HepG2 (cell line): Measurements from ENCODE around the gene RAB33B. TPM values are rescaled to one million over a fixed set of nuclear protein-coding genes. Genes with fewer than 3 reads are reported as not detected.

Experiments
- CC2D1A ChIP-seq: sonication (generic); formaldehyde crosslinking; IDR thresholded peaks from 2 replicates; pipeline ENCODE4 v1.8.1; 2023; ENCODE audit warnings: mild to moderate bottlenecking, missing genetic modification reagents
- FOXP1 ChIP-seq, 2 experiments: fragments of 450-650 bp in 1 of 2; IDR thresholded peaks; 2 replicates each; pipeline ENCODE4 v1.6.1; 2017 to 2018; ENCODE audit warnings: antibody characterized with exemption in 1 of 2
- HNRNPK ChIP-seq: fragments of 200-400 bp; formaldehyde crosslinking; IDR thresholded peaks from 2 replicates; pipeline ENCODE4 v1.6.1; 2018; ENCODE audit warnings: low read length, low read depth, moderate library complexity, mild to moderate bottlenecking; ENCODE audit not compliant: poor library complexity, severe bottlenecking
- HOXA3 ChIP-seq: sonication (generic); formaldehyde crosslinking; IDR thresholded peaks from 2 replicates; pipeline ENCODE4 v1.5.0; 2020; ENCODE audit warnings: missing genetic modification reagents
- KAT8 ChIP-seq: IDR thresholded peaks from 2 replicates; pipeline ENCODE4 v1.6.1; 2016; ENCODE audit warnings: missing genetic modification reagents, missing compliant biosample characterization
- KLF16 ChIP-seq, 2 experiments: sonication (generic) in 1 of 2; formaldehyde crosslinking in 1 of 2; IDR thresholded peaks; 2 replicates each; pipeline versions ENCODE4 v1.6.1 to v1.8.0; 2016 to 2023; ENCODE audit warnings: missing genetic modification reagents in 2 of 2, missing compliant biosample characterization in 1 of 2
- KLF6 ChIP-seq: IDR thresholded peaks from 2 replicates; pipeline ENCODE4 v1.8.0; 2016; ENCODE audit warnings: missing biosample characterization, missing genetic modification reagents
- MATR3 ChIP-seq: sonication (generic); formaldehyde crosslinking; IDR thresholded peaks from 2 replicates; pipeline ENCODE4 v1.4.0; 2020; ENCODE audit warnings: missing genetic modification reagents
- MIER2 ChIP-seq: IDR thresholded peaks from 2 replicates; pipeline ENCODE4 v1.6.1; 2016; ENCODE audit warnings: missing biosample characterization, missing genetic modification reagents
- NCOA5 ChIP-seq: sonication (generic); formaldehyde crosslinking; IDR thresholded peaks from 2 replicates; pipeline ENCODE4 v1.4.0; 2020; ENCODE audit warnings: missing genetic modification reagents
- NPAS2 ChIP-seq: sonication (generic); formaldehyde crosslinking; IDR thresholded peaks from 2 replicates; pipeline ENCODE4 v1.8.0; 2022; ENCODE audit warnings: mild to moderate bottlenecking, missing genetic modification reagents, borderline replicate concordance
- SALL2 ChIP-seq: sonication (generic); formaldehyde crosslinking; IDR thresholded peaks from 2 replicates; pipeline ENCODE4 v1.8.1; 2023; ENCODE audit warnings: mild to moderate bottlenecking, missing genetic modification reagents, inconsistent platforms
- SKIL ChIP-seq: sonication (generic); formaldehyde crosslinking; IDR thresholded peaks from 2 replicates; pipeline ENCODE4 v1.8.0; 2022; ENCODE audit warnings: missing genetic modification reagents, mild to moderate bottlenecking, moderate library complexity, borderline replicate concordance
- ZNF225 ChIP-seq: sonication (generic); formaldehyde crosslinking; IDR thresholded peaks from 2 replicates; pipeline ENCODE4 v1.4.0; 2020; ENCODE audit warnings: mild to moderate bottlenecking, missing genetic modification reagents
- ZNF260 ChIP-seq: sonication (generic); formaldehyde crosslinking; IDR thresholded peaks from 2 replicates; pipeline ENCODE4 v1.4.0; 2020; ENCODE audit warnings: missing genetic modification reagents, low read depth, mild to moderate bottlenecking, borderline replicate concordance
- ZNF432 ChIP-seq: sonication (generic); formaldehyde crosslinking; IDR thresholded peaks from 2 replicates; pipeline ENCODE4 v1.5.0; 2020; ENCODE audit warnings: missing genetic modification reagents, mild to moderate bottlenecking, borderline replicate concordance
- ZNF564 ChIP-seq: sonication (generic); formaldehyde crosslinking; IDR thresholded peaks from 2 replicates; pipeline ENCODE4 v1.8.1; 2023; ENCODE audit warnings: mild to moderate bottlenecking, missing genetic modification reagents
- ZNF570 ChIP-seq: sonication (generic); formaldehyde crosslinking; IDR thresholded peaks from 2 replicates; pipeline ENCODE4 v1.4.0; 2020; ENCODE audit warnings: mild to moderate bottlenecking, missing genetic modification reagents, borderline replicate concordance
- ZNF75D ChIP-seq: sonication (generic); formaldehyde crosslinking; IDR thresholded peaks from 2 replicates; pipeline ENCODE4 v1.8.1; 2023; ENCODE audit warnings: missing genetic modification reagents, mild to moderate bottlenecking, borderline replicate concordance
- ZNF766 ChIP-seq: sonication (generic); formaldehyde crosslinking; IDR thresholded peaks from 2 replicates; pipeline ENCODE4 v1.5.0; 2020; ENCODE audit warnings: missing genetic modification reagents, borderline replicate concordance
- ZNF878 ChIP-seq: sonication (generic); formaldehyde crosslinking; IDR thresholded peaks from 2 replicates; pipeline ENCODE4 v1.8.1; 2023; ENCODE audit warnings: mild to moderate bottlenecking, missing genetic modification reagents, moderate library complexity
- polyA plus RNA-seq, 8 experiments: library from polyadenylated mRNA; depleted of rRNA in 3 of 8; stranded (reverse) in 7 of 8; unstranded in 1 of 8; fragments of >200 nt; fragmentation: Illumina TruSeq in 4 of 8; extraction: Trizol in 4 of 8; gene quantifications; 2 replicates each; pipeline versions ENCODE4 v1.2.1 to v1.2.3, GENCODE V29; 2011 to 2016; ENCODE audit warnings: low read depth in 4 of 8, missing spikeins in 1 of 8, mixed read lengths in 1 of 8; ENCODE audit not compliant: insufficient read depth in 1 of 8
- total RNA-seq, 5 experiments: library from RNA; depleted of rRNA; stranded (reverse); fragments of >200 nt; fragmentation: Illumina TruSeq; extraction: Trizol; gene quantifications; 2 replicates each; pipeline ENCODE4 v1.2.3, GENCODE V29; 2016; ENCODE audit warnings: low read depth in 1 of 5
- TF ChIP-seq, protein P1 (sequence below): sonication (generic); formaldehyde crosslinking; IDR thresholded peaks from 2 replicates; pipeline ENCODE4 v1.8.1; 2023; ENCODE audit warnings: mild to moderate bottlenecking, inconsistent platforms, moderate library complexity, missing genetic modification reagents, borderline replicate concordance
- TF ChIP-seq, protein P2 (sequence below): sonication (generic); formaldehyde crosslinking; IDR thresholded peaks from 2 replicates; pipeline ENCODE4 v1.4.0; 2020; ENCODE audit warnings: missing genetic modification reagents, borderline replicate concordance
- TF ChIP-seq, protein P3 (sequence below): sonication (generic); formaldehyde crosslinking; IDR thresholded peaks from 2 replicates; pipeline ENCODE4 v1.5.1; 2020; ENCODE audit warnings: mild to moderate bottlenecking, missing genetic modification reagents, moderate library complexity

Gene RAB33B
- total and polyA plus RNA-seq, 2 of the 13 experiments (the other 11 are each of a cell fraction or from before 2014, with no cell fraction given): 7.6 to 8.1 TPM

- TF ChIP-seq, protein P1, sequence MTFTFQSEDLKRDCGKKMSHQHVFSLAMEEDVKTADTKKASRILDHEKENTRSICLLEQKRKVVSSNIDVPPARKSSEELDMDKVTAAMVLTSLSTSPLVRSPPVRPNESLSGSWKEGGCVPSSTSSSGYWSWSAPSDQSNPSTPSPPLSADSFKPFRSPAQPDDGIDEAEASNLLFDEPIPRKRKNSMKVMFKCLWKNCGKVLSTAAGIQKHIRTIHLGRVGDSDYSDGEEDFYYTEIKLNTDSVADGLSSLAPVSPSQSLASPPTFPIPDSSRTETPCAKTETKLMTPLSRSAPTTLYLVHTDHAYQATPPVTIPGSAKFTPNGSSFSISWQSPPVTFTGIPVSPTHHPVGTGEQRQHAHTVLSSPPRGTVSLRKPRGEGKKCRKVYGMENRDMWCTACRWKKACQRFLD (CRISPR knock-in tag): no peak
- TF ChIP-seq, protein P2, sequence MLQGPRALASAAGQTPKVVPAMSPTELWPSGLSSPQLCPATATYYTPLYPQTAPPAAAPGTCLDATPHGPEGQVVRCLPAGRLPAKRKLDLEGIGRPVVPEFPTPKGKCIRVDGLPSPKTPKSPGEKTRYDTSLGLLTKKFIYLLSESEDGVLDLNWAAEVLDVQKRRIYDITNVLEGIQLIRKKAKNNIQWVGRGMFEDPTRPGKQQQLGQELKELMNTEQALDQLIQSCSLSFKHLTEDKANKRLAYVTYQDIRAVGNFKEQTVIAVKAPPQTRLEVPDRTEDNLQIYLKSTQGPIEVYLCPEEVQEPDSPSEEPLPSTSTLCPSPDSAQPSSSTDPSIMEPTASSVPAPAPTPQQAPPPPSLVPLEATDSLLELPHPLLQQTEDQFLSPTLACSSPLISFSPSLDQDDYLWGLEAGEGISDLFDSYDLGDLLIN (CRISPR knock-in tag): peak; percentile 28; the same call in 1 of the 2 replicates
- TF ChIP-seq NCOA5 (no peak), SKIL (peak; percentile 29; the same call in 1 of the 2 replicates), ZNF432 (CRISPR knock-in tag) (no peak; the same call in 1 of the 2 replicates), ZNF75D (CRISPR knock-in tag) (no peak), FOXP1 (IDR thresholded peaks at IDR 0.05) (no peak), FOXP1 (CRISPR knock-in tag; IDR thresholded peaks at IDR 0.05) (no peak), ZNF260 (no peak), CC2D1A (0 out of 2 replicates have a peak, but pooled peaks have one; percentile 47), MIER2 (CRISPR knock-in tag) (0 out of 2 replicates have a peak, but pooled peaks have one; percentile 30), HOXA3 (CRISPR knock-in tag) (peak; percentile 67; the same call in 1 of the 2 replicates), ZNF766 (CRISPR knock-in tag) (peak; percentile 55; the same call in 1 of the 2 replicates), MATR3 (CRISPR knock-in tag) (no peak), KLF16 (CRISPR knock-in tag; IDR thresholded peaks at IDR 0.05) (peak in 1 of 2 experiments; percentile 72; a peak in 3 of 4 replicates), SALL2 (CRISPR knock-in tag) (peak; percentile 60; the same call in 1 of the 2 replicates), KLF6 (CRISPR knock-in tag) (0 out of 2 replicates have a peak, but pooled peaks have one; percentile 45), NPAS2 (no peak), ZNF878 (CRISPR knock-in tag) (peak; percentile 42; the same call in 1 of the 2 replicates), HNRNPK (peak; percentile 13), ZNF225 (CRISPR knock-in tag) (no peak), ZNF570 (CRISPR knock-in tag) (0 out of 2 replicates have a peak, but pooled peaks have one; percentile 62), ZNF564 (CRISPR knock-in tag) (0 out of 2 replicates have a peak, but pooled peaks have one; percentile 63), KAT8 (CRISPR knock-in tag) (peak; percentile 80)
- TF ChIP-seq, protein P3, sequence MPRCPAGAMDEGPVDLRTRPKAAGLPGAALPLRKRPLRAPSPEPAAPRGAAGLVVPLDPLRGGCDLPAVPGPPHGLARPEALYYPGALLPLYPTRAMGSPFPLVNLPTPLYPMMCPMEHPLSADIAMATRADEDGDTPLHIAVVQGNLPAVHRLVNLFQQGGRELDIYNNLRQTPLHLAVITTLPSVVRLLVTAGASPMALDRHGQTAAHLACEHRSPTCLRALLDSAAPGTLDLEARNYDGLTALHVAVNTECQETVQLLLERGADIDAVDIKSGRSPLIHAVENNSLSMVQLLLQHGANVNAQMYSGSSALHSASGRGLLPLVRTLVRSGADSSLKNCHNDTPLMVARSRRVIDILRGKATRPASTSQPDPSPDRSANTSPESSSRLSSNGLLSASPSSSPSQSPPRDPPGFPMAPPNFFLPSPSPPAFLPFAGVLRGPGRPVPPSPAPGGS (CRISPR knock-in tag): peak; percentile 93
These were observed 380 bp upstream of the RAB33B start (continued) for GRCh38 chr4:139453371-139454110.
